NCI-H2227 treated with DMSO at 0.1 percent for 48 hours (cell line): ENCODE data around the gene PPP1CB.
"Not testable (repeated sequence)": the region's sequence is repeated elsewhere in the genome, so short reads cannot be mapped to it uniquely, and the experiment has no call there.

Experiments
- DNase-seq: peaks from one replicate; lab custom pipeline; 2025; lab: John Stamatoyannopoulos, UW

Gene PPP1CB

DNA sequence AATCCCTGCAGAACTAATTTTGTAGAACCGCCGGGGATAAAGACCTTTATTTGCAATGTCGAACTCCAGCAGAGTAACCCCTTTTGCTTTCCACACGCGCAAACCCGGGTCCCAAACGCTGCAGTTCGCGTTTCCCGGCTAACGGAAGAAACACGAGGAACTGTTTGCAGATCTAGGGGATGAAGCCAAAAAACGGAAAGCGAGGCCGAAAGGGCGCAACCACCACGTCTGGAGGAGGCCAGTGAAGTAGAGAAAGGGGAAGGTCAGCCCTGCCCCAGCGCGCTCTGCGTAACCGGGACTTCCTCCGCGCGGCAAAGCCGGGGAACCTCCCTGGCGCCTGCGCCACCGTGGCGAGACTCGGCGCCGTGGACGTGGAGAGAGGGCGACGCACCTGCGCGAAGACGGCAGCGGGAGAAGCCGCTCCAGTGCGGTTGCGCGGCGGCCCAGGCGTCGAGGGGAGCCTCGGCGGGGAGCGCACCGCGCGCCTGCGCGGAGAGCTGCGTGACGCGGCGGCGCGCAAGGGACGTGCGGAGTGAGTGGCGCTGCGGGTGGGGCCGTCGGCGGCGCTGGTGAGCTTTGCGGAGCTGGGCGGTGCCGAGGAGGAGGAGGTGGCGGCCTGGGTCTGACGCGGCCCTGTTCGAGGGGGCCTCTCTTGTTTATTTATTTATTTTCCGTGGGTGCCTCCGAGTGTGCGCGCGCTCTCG, at the start of gene PPP1CB:
Gene PPP1CB (plus strand): TSS at position 579 of the 704 bp plus-strand sequence. CDS start 295 bp downstream, outside the sequence.
- DNase-seq: peak; percentile 97

DNA sequence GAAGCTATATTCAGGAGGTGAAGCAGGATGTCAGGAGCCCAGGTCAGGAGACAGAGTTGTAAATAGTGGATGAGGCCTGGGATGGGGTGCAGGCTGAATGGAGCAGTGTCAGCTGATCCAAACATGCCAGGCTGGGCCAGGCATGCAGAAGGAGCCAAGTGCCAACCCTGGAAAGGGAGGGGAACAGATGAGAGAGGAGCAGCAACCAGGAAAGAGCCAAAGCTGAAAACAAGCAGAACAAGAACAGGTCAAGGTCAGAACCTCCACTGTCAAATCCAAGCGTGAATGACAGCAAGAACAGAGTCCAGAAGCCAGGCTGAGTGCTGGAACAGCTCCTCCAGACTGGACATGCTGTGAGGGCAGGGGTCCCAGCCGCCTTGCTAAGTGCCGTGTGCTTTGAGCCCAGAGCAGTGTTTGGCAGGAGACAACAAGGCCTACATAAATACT, 49.2 kb upstream of the PPP1CB start:
- DNase-seq: no peak

DNA sequence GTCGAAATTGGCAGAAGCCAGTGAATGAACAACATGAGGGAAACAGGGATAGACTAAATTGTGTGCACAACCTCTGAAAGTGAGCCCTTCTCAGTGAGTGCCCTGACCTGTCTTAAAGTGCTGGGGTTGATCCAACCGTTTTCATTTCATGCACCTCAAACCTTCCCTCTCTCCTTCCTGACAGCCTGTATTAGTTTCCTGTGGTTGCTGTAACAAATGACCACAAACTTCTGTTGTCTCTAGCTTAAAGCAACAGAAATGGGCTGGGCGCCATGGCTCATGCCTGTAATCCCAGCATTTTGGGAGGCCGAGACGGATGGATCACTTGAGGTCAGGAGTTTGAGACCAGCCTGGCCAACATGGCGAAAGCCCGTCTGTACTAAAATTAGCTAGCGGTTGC, 48.8 kb upstream of the PPP1CB start:
- no peak for DNase-seq

DNA sequence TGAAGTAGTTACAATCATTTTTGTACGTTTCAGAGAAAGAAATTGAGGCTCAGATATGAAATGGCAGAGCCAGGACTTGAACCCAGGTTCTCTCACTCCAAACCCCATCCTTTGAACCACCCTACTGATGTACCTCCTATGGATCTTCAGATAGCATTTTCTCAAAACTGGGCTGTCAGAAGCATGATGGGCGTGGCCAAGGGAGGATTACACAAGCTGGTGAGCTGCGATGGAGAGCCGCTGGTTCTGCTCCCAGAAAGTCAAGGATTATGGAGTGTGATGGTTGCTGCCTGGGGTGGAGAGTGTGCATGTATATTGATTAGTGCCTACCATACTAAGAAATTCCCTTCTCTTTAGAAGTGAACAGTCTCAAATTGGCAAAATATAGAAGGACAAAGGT, 47.0 kb upstream of the PPP1CB start:
- no peak for DNase-seq

DNA sequence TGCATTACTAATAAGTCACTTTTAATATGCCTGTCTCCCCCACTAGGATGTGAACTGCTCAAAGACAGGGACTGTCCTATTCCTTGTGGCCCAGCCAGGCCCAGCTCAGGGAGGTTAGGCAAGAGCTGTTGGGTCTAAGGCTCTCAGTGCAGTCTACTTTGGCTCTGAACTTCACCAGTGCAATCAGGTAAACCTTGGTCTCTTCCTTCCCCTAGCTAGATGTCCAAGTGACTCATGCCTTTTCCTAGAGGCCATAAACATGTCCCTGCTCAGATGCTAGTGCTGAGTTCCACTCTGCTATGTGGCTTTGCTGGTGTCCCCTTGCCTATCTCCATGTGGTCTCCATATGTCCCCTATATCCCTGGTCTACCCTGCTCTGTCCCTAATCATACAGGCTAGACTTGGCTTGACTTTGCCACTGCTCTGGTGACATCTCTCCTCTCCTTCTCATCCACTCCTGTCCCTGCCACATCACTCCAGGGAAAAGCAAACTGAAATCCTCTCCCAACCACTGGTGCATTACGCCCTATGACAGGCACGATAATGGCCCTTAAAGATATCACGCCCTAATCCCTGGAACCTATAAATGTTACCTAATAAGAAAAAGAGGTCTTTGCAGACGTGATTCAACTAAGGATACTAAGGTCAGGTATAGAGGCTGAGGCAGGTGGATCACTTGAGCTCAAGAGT, 45.7 kb upstream of the PPP1CB start:
- DNase-seq: no peak

DNA sequence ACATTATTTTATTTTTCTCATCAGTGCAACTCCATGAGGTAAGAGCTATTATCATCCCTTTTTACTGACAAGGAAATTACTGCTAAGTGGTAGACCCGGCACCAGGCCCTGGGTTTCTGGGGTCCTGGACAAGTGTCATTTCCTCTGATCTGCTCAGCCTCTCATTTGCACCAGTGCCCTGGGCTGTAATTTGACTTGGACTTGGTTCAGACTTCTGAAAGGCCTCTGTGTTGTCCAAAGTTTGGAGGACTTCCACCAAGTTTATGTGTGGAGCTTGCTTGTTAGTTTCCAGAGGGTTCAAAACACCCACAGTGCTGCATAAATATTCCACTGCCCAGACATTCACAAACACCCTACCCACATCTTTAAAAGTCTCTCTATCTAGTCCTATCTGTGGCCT, 44.0 kb upstream of the PPP1CB start:
- DNase-seq: peak; percentile 17

DNA sequence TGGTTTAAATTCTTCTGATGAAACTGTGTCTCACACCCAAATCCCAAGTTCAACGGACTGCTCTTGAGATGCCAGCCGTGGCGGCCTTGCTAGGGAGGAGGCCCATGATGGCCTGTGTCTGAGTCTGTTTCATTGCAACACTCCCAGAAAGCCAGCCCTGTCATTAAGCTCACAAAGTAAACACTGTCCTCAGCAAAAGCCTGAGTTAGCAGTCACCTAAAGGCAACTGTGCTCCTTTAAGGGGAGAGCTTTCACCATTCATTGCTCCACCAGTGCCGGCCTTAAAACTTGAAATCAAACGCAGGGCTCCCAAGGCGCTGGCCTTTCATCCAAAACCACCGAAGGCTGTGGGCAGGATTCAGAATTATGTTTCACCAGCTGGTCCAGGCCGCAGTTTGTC, 42.5 kb upstream of the PPP1CB start:
- peak; percentile 50 for DNase-seq

DNA sequence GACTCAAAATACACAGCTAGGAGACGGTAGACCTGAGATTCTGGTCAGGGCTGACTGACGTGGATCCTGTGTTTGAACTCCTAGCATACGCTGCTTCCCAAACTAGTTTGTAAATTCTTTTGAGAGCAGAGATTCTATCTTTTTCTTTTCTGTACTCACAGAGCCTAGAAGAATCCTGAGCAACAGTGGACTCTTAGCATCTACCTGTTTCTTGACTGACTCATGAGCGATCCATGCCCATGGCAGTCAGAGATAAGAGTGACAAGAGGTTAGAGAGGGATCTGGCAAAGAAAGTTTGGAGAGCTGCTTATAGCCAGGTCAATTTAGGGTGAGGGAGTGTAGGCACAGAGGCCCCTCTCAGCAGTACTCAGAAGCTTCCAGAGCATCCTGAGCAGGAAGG, 41.1 kb upstream of the PPP1CB start:
- no peak for DNase-seq

DNA sequence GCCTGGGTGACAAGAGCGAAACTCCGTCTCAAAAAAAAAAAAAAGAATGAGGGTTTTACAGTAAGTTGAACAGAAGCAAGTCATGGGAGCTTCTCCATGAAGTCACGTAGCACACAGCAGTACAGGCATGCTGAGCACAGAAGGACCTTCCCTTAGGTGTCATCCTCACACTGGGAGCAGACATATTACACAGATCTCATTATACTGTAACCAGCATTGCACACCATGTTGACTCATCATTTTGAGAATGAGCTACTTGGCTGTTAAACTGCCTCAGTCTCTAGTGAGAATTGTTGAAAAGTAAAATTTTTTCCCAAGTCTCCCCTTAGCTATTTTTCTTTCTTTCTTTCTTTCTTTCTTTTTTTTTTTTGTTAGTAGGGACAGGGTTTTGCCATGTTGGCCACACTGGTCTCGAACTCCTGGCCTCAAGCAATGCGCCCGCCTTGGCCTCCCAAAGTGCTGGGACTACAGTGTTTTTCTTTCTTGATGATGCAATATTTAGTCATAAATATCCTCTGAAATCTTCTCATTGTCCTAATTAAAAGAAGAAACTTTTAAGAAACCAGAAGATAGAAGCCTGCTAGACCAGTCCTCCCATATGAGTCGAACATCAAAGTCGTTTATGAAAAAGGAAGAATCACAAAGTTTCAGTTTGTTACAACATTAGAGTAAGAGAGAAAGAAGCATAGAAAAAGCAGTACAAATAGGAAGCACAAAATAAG, 37.9 kb upstream of the PPP1CB start:
- no peak for DNase-seq

DNA sequence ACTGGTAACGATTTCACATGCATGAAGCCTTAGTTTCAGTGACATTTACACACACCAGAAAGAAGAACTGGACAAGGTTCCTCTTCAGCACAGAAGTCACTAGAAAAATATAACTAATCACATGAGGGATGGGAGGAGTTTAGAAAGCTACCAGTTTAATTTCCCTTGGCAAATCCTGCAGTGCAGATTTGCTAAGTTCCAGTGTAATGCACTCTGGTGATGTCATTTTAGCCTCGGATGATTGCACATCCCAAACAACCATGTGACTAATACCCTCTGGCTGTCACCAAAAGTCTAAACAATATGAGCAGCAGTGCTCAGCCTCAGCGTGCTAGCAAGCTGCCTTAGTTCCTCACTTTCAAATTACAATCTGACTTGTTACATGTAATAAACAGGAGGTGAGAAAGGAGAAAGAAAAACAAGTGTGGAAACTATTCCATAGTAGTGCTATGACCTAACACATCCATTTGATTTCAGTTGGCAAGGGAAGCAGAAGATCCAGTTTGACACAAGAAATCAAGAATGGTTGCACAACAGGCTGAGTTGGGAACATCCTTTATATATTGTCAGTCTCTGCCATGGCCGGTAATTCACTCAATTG, 35.3 kb upstream of the PPP1CB start:
- peak; percentile 34 for DNase-seq

DNA sequence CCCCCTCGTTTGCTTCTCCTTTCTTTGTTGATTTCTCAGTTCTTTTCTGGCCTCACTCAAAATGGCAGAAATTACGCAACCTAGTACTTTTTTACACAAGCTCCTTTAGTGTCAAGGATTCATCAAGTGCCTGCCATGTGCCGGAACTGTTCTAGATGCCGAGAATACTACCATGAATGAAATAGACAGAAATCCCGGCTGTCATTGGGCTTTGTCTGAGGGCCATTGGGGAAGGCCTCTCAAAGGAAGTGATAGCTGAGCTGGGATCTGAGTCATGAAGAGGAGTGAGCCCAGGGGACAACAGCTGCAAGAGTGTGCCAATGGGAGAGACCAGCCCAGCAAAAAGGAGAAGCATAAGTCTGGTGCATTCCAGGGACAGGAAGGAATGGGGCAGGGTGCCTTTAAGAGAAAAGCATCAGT, 34.3 kb upstream of the PPP1CB start:
- DNase-seq: no peak

DNA sequence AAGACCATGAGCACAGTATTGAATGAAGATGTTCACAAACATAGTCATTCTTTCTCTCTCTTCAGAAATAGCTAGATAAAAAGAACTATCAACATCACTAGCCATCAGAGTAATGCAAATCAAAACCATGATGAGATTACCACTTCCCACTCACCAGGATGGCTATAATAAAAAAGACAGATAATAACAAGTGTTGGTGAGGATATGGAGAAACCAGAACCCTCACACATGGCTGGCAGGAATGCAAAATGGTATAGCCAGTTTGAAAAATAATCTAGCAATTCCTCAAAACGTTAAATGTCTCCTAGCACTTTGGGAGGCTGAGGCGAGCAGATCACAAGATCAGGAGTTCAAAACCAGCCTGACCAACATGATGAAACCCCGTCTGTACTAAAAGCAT, 31.3 kb upstream of the PPP1CB start:
- DNase-seq: no peak

DNA sequence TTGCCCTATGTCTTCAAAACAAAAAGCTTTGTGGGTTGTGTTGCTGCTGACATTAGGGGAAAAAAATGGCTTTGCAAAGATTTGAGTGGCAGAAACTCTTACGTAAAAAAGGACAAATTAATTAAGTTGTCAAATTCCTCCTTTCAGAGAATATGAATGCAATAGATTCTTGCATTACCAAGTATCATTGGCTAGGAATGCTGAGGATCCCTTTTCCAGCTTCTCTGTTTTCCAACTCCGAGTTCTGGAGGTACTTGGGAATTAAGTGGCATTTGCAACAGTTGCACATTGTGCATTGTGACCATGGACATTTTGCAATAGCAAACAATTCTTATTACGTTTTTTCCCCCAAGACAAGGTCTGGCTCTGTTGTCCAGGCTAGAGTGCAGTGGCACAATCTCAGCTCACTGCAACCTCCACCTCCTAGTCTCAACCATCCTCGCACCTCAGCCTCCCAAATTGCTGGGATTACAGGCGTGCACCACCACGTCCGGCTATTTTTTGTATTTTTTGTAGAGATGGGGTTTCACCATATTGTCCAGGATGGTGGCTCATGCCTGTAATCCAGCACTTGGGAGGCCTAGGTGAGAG, 29.9 kb upstream of the PPP1CB start:
- no peak for DNase-seq

DNA sequence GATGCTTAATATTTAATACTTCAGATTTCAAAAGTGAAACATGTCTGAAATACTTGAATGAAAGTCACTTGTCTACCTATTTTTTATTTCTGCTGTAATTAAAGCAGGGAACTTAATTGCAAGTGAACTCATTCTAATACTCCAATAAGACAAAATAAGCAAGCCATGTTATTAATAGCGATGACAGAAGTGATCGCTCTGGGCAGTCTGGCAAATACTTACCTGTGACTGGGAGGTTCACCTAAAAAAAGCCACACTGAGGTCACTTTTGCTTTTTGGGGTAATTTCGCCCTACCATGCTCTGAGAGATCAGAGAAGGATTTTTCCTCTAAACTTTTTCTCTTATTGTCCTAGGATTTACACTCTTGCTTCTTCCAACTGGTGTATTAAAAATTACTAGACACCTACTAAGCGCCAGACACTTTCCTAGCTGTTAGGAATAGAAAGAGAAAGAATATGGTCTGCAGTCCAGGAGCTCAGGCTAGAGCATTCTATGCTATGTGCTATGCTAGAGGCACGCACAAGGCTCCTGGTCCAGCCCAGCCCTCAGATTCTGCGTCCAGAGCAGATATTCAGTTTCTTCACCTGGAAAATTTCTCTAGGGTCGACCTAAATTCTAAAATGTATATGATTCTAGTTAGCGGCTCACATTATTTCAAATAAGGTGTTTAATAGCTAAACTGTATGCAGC, 26.5 kb upstream of the PPP1CB start:
- no peak for DNase-seq

DNA sequence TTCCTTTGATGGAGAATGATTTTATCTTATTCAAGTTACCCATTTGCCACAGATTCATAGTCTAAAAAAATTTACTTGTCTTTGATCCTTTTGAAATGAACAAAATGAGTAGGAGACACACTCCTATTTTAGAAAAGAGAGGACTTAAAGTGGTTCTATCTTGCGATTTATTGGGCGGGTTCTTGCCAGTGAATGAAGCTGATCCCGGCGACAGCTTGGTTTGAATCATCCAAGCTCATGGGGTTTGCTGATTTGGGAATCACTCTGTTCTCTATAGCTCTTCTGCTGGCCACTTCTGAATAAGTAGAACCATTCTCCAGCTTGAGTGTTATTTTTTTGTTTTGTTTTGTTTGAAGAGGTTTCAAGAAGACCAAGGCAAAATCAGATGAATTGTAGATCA, 25.5 kb upstream of the PPP1CB start:
- no peak for DNase-seq

DNA sequence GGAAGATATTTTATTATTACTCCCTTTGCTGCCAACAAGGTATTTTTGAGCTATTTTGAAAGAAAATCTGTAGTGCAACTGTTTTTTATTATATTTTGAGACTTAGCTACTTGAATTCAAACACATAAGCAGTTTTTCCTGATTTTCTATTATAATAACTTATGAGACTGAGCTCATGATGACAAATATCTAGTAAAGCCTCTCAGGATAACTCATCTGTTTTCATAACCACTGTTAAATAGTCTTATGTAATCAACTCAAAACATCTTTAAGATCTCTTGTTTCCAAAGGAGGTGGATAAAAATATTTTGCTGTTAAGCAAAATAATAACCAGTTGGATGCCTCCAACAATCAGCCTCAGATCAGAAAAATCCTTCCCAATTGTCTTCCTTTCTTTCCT, 21.9 kb upstream of the PPP1CB start:
- DNase-seq: no peak

DNA sequence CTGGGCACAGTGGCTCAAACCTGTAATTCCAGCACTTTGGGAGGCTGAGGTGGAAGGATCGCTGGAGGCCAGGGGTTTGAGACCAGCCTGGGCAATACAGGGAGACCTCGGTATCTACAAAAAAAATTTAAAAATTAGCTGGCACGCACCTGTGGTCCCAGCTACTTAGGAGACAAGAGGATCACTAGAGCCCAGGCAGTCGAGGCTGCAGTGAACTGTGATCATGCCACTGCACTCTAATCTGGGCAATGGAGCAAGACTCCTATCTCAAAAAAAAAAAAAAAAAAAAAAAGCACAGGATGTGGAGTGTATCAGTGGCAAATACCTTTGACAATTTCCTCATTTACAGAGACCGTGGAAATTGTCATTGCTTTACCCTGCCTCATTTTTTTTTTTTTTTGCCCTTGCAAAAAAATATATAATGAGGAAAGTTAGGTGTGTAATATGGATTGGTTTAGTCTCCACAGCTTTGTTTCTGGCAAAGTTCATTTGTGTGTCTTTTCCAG, 20.9 kb upstream of the PPP1CB start:
- DNase-seq: no peak

DNA sequence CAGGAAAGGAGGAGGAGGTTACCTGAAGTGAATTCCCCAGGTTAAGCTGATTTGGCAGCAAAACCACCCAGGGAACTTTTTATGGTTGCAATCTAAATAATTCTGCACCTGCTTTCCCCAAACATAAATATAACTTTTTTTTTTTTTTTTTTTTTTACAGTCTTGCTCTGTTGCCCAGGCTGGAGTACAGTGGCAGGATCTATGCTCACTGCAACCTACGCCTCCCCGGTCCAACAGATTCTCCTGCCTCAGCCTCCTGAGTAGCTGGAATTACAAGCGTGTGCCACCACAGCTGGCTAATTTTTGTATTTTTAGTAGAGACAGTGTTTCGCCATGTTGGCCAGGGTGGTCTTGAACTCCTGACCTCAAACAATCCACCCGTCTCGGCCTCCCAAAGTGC, 16.1 kb upstream of the PPP1CB start:
- no peak for DNase-seq

DNA sequence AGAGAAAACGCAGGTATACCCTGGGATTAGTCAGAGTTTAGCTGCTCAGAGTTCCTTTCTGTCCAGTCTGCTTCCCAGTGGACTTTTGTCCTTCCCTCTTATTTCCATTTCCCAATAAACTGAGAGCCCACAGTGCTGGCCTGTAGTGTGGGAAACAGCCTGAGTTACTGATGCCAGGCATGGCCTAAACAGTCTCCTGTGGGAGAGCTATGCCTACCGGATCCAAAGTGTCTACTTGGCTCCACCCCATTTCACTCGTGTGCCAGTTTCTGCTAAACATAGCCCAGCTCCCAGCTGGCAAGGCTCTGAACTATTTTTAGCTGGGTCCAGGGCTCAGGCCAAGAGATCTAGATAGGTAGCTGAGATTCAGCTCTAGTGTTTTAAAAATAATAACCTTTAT, 15.6 kb upstream of the PPP1CB start:
- DNase-seq: no peak

DNA sequence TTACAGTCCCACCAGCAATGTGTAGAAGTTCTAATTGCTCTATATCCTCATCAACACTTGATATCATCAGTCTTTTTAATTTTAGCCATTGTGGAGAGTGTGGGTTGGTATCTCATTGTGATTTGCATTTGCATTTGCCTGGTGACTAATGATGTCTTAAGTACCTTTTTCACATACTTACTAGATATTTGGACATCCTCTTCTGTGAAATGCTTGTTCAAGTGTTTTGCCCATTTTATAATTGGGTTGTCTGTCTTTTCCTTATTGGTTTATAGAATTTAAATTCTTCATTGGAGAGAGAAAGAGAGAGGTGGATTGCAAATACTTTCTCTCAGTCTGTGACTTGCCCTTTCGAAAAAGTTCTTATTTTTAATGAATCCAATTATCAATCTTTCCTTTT, 14.0 kb upstream of the PPP1CB start:
- DNase-seq: no peak

DNA sequence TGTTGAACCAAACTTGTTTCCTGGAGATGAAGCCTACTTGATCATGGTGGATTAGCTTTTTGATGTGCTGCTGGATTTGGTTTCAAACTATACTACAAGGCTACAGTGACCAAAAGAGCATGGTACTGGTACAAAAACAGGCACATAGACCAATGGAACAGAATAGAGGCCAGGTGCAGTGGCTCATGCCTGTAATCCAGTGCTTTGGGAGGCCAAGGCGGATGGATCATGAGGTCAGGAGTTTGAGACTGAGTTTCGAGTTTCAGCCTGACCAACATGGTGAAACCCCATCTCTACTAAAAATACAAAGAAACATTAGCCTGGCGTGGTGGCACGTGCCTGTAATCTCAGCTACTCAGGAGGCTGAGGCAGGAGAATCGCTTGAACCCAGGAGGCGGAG, 9.0 kb upstream of the PPP1CB start:
- not testable (repeated sequence) for DNase-seq
